ENCODE measurements around the gene TUG1.

TUG1 gene

GRCh38 chr22:31001124-31001770 is 32.2 kb downstream of the TUG1 start:
- no peak for DNase-seq (ENCODE audit: low read depth in 2 of 2)

GRCh38 chr22:31005535-31005934 is 36.5 kb downstream of the TUG1 start:
- DNase-seq (ENCODE audit: low read depth in 2 of 2): no peak

- no peak for DNase-seq (ENCODE audit: low read depth in 2 of 2)
Measured at GRCh38 chr22:31019191-31019930, 50.3 kb downstream of the TUG1 start.

- no peak for DNase-seq (ENCODE audit: low read depth in 2 of 2)
Measured at GRCh38 chr22:31020334-31020733, 51.3 kb downstream of the TUG1 start.

GRCh38 chr22:31022516-31022915 is 53.5 kb downstream of the TUG1 start:
- DNase-seq (ENCODE audit: low read depth in 2 of 2): no peak

Measured in stimulated activated CD8-positive, alpha-beta memory T cell treated with anti-CD3 and anti-CD28 coated beads, Interleukin-15, amount 100 ng/mL, for 4 hours (primary cell).